Subcutaneous abdominal adipose tissue (tissue), 5 donors: Measurements from ENCODE around the gene MRPL3.

ENCODE experiments used
- H3K27ac ChIP-seq: one replicate; pipeline ENCODE4 v1.7.0; 2013; ENCODE audit warnings: low read depth, mild to moderate bottlenecking, inconsistent platforms, low read length, moderate library complexity
- H3K27me3 ChIP-seq, 5 donors: one replicate each; pipeline ENCODE4 v1.7.0; 2013; ENCODE audit warnings: low read length in 5 of 5, inconsistent platforms in 1 of 5; ENCODE audit not compliant: control insufficient read depth in 5 of 5, insufficient read depth in 4 of 5
- H3K36me3 ChIP-seq, 5 donors: one replicate each; pipeline ENCODE4 v1.7.0; 2013; ENCODE audit warnings: low read length in 5 of 5; ENCODE audit not compliant: control insufficient read depth in 5 of 5, insufficient read depth in 5 of 5
- H3K4me1 ChIP-seq, 5 donors: one replicate each; pipeline ENCODE4 v1.7.0; 2013; ENCODE audit warnings: low read length in 5 of 5, mild to moderate bottlenecking in 3 of 5, moderate library complexity in 1 of 5; ENCODE audit not compliant: control insufficient read depth in 5 of 5, insufficient read depth in 5 of 5
- H3K4me3 ChIP-seq, 5 donors: one replicate each; pipeline ENCODE4 v1.7.0; 2013; ENCODE audit warnings: low read length in 5 of 5, low read depth in 1 of 5
- H3K9ac ChIP-seq, 5 donors: one replicate each; pipeline ENCODE4 v1.7.0; 2013; ENCODE audit warnings: low read length in 5 of 5, mild to moderate bottlenecking in 4 of 5, moderate library complexity in 3 of 5
- H3K9me3 ChIP-seq, 5 donors: one replicate each; pipeline ENCODE4 v1.7.0; 2013; ENCODE audit warnings: low read length in 5 of 5; ENCODE audit not compliant: control insufficient read depth in 5 of 5
- donor health status: healthy.
- donor health status: healthy.
- donor health status: healthy.
- donor health status: healthy.
- donor health status: healthy.

Gene MRPL3

GRCh38 chr3:131502530-131503319 is at the start of gene MRPL3:
MRPL3 (minus strand) TSS chr3:131502971; CDS start chr3:131502821, 150 bp downstream.
- Histone ChIP-seq H3K36me3 (peaks cover 14 to 25% (median 16%) of the 10 kb centered on the region in 5 donors), H3K27me3 (peaks cover 0 to 3% (median 0%) of the 10 kb centered on the region in 5 donors), H3K27ac (peak within 1 kb of the TSS; percentile 62), H3K9me3 (no peaks in the 10 kb centered on the region), H3K4me3 (peak within 1 kb of the TSS; percentile 95 to 100 (median 99)), H3K4me1 (peaks cover 3 to 29% (median 19%) of the 10 kb centered on the region in 5 donors), H3K9ac (peak within 1 kb of the TSS; percentile 94 to 99 (median 96))

- Histone ChIP-seq H3K4me1 (peaks cover 0 to 15% (median 9%) of the 10 kb centered on the region in 5 donors), H3K9ac (no peak overlapping the region), H3K27ac (no peak overlapping the region), H3K36me3 (no peaks in the 10 kb centered on the region), H3K4me3 (no peak overlapping the region), H3K27me3 (no peaks in the 10 kb centered on the region), H3K9me3 (no peaks in the 10 kb centered on the region)
Observed at GRCh38 chr3:131551761-131552160, 49.0 kb upstream of the MRPL3 start.

- no peak overlapping the region for H3K4me3 ChIP-seq
- H3K36me3 ChIP-seq, result no peaks in the 10 kb centered on the region
- no peak overlapping the region for H3K27ac ChIP-seq
- H3K4me1 ChIP-seq, result peaks cover 0 to 15% (median 9%) of the 10 kb centered on the region in 5 donors
- H3K27me3 ChIP-seq, result no peaks in the 10 kb centered on the region
- no peaks in the 10 kb centered on the region for H3K9me3 ChIP-seq
- no peak overlapping the region for H3K9ac ChIP-seq
Observed at GRCh38 chr3:131550562-131551465, 48.0 kb upstream of the MRPL3 start.

GRCh38 chr3:131549340-131549739 is 46.6 kb upstream of the MRPL3 start:
- no peak overlapping the region for H3K4me3 ChIP-seq
- no peaks in the 10 kb centered on the region for H3K36me3 ChIP-seq
- no peak overlapping the region for H3K9ac ChIP-seq
- no peaks in the 10 kb centered on the region for H3K9me3 ChIP-seq
- H3K27ac ChIP-seq, result no peak overlapping the region
- peaks cover 0 to 18% (median 11%) of the 10 kb centered on the region in 5 donors for H3K4me1 ChIP-seq
- no peaks in the 10 kb centered on the region for H3K27me3 ChIP-seq

GRCh38 chr3:131547585-131547984 is 44.8 kb upstream of the MRPL3 start:
- H3K27me3 ChIP-seq, result no peaks in the 10 kb centered on the region
- no peaks in the 10 kb centered on the region for H3K9me3 ChIP-seq
- H3K36me3 ChIP-seq, result no peaks in the 10 kb centered on the region
- H3K4me3 ChIP-seq, result no peak overlapping the region
- no peak overlapping the region for H3K9ac ChIP-seq
- no peak overlapping the region for H3K27ac ChIP-seq
- H3K4me1 ChIP-seq, result peaks cover 0 to 30% (median 20%) of the 10 kb centered on the region in 5 donors

- no peaks in the 10 kb centered on the region for H3K9me3 ChIP-seq
- H3K36me3 ChIP-seq, result no peaks in the 10 kb centered on the region
- no peak overlapping the region for H3K27ac ChIP-seq
- no peak overlapping the region for H3K9ac ChIP-seq
- H3K4me3 ChIP-seq, result no peak overlapping the region
- no peaks in the 10 kb centered on the region for H3K27me3 ChIP-seq
- H3K4me1 ChIP-seq, result peaks cover 0 to 23% (median 19%) of the 10 kb centered on the region in 5 donors
Observed at GRCh38 chr3:131546441-131546840, 43.7 kb upstream of the MRPL3 start.

GRCh38 chr3:131544557-131544956 is 41.8 kb upstream of the MRPL3 start:
- H3K9me3 ChIP-seq, result no peaks in the 10 kb centered on the region
- H3K27me3 ChIP-seq, result no peaks in the 10 kb centered on the region
- peak overlapping the region; percentile 45 for H3K27ac ChIP-seq
- no peak overlapping the region for H3K4me3 ChIP-seq
- peaks cover 0 to 20% (median 11%) of the 10 kb centered on the region in 5 donors for H3K4me1 ChIP-seq
- no peaks in the 10 kb centered on the region for H3K36me3 ChIP-seq
- no peak overlapping the region for H3K9ac ChIP-seq

- H3K4me1 ChIP-seq, result peaks cover 0 to 20% (median 11%) of the 10 kb centered on the region in 5 donors
- H3K9me3 ChIP-seq, result peaks cover 0 to 1% (median 0%) of the 10 kb centered on the region in 5 donors
- peak overlapping the region; percentile 45 for H3K27ac ChIP-seq
- H3K36me3 ChIP-seq, result no peaks in the 10 kb centered on the region
- no peak overlapping the region for H3K4me3 ChIP-seq
- H3K9ac ChIP-seq, result no peak overlapping the region
- no peaks in the 10 kb centered on the region for H3K27me3 ChIP-seq
Observed at GRCh38 chr3:131543714-131544113, 40.9 kb upstream of the MRPL3 start.

- Histone ChIP-seq H3K27me3 (no peaks in the 10 kb centered on the region), H3K4me1 (peaks cover 0 to 20% (median 11%) of the 10 kb centered on the region in 5 donors), H3K4me3 (no peak overlapping the region), H3K9ac (no peak overlapping the region), H3K27ac (no peak overlapping the region), H3K36me3 (no peaks in the 10 kb centered on the region), H3K9me3 (peaks cover 0 to 5% (median 0%) of the 10 kb centered on the region in 5 donors)
Observed at GRCh38 chr3:131541288-131541687, 38.5 kb upstream of the MRPL3 start.

GRCh38 chr3:131540821-131541220 is 38.0 kb upstream of the MRPL3 start:
- no peak overlapping the region for H3K4me3 ChIP-seq
- H3K27ac ChIP-seq, result no peak overlapping the region
- H3K9me3 ChIP-seq, result peaks cover 0 to 5% (median 0%) of the 10 kb centered on the region in 5 donors
- H3K36me3 ChIP-seq, result no peaks in the 10 kb centered on the region
- H3K9ac ChIP-seq, result no peak overlapping the region
- peaks cover 0 to 20% (median 11%) of the 10 kb centered on the region in 5 donors for H3K4me1 ChIP-seq
- no peaks in the 10 kb centered on the region for H3K27me3 ChIP-seq
